GM19328 (cell line): ENCODE measurements around the gene TNNI3K.

Source experiments
- ATAC-seq: cut with Tn5 transposase; IDR thresholded peaks from one replicate; pipeline ENCODE4 v1.9.1; 2021; ENCODE audit warnings: mild to moderate bottlenecking, moderate library complexity; ENCODE audit not compliant: unreplicated experiment

Gene TNNI3K

DNA sequence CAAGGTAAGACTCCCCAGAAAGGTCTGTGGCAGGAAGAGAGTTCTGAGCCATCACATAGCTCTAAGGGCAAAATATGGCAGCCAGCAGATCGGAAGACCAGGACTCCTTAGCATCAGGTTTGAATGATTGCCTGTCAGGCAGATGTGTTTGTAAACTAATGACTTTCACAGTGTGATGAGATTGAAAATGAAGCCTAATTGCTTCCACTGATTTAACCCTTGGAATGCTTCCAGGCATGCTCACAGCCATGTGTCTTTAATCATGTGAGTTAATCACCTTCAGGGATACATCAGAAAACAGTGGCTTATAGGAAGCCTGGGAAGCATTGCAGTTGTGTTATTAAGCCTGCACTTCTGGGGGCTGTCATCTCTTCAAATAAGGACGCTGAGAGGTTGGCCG, 194.4 kb downstream of the TNNI3K start:
- no peak for ATAC-seq

DNA sequence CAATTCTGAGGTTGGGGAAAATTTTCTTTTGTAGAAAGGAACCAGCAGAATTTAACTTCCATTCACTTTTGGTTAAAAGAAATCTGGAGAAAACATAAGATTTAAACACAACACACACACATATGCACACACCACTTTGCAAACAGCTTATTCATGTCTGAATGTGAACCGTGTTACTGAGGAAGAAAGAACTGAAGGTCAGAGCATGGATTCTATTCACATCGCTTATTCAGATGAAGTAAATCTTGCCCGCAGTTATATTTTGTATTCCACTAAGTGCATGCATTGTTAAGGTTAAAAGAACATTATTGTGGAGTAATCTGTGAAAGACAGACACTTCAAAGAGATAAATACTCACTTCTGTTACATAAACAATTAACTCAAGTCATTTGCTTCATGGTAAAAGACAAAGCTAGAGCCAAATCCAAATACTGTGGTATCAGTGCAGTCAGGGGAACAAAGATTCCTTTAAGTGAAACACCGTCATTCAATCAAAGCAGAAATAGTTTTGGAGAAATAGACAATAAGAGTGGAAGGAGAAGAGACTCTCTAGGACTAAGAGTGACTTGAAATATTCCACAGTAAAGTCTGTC, 195.3 kb downstream of the TNNI3K start:
- ATAC-seq, result no peak

DNA sequence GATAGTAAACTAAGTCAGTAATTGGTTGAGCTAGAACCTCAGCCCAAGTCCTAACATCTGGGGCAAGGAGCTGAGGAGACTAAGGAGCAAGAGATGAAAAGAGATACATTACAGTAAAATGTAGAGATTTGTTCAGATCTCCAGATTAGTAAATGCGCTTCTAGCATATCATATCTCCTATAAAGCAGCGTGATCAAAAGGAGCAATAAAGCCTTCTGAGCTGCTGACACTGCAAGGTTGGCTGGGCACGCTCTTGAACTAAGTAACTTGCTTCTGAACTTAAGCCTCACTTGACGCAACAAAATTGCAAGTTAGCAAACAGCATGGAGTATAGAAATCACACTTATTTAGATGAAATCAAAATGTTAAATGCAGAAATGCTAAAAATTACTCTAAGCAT, 196.3 kb downstream of the TNNI3K start:
- ATAC-seq, result no peak

DNA sequence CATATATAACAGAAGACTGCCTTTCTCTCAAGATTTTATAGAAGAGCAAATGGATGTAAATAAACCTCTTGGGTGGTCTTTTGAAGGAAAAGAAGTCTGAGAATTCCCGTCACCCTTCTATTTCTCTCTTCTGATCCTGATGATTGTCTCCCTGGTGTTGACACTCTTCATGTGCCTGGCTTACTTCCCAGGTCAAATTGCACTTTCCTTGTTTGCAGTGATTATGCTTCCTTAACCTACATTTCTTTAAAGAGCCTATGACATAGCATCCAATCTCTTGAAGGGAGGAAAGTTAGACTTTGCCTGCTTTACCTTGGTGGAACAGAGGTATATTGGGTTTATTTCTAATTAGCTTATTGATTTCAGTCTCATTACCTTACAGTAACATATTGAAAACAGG, 197.1 kb downstream of the TNNI3K start:
- ATAC-seq, result no peak

DNA sequence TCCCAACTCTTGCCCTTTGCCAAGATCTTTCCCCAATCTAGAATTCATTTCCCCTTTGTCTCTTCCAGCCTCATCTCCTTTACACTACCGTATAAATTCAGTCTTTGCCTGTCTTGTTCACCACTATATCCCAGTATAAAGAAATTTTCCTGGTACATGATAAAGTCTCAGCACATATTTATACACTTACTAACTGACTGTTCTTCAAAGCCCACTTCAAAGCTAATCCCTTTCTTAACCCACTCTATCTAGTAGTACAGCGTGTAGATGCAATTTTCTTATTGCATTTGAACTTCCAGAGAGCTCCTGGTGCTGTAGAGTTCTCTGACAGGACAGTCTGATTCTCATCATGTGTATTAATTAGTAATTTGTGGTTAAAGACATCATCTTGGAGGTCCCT, 199.1 kb downstream of the TNNI3K start:
- ATAC-seq, result no peak

DNA sequence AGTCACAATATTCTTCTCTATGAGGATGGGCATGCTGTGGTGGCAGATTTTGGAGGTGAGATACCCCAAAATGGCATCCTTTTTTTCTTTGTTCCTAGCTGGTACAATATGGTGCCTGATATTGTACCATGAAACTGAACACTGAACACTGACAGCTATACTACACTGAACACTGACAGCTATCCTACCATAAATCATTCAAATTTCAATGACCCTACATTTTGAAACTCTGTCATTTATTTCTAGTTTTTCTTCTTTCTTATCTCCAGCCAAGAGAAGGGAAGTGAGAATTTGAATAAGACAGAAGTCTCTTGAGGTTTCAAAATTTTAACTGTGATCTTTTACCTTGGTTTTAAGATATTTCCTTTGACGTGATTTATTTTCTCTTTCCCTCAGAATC, 200.9 kb downstream of the TNNI3K start:
- ATAC-seq, result no peak

DNA sequence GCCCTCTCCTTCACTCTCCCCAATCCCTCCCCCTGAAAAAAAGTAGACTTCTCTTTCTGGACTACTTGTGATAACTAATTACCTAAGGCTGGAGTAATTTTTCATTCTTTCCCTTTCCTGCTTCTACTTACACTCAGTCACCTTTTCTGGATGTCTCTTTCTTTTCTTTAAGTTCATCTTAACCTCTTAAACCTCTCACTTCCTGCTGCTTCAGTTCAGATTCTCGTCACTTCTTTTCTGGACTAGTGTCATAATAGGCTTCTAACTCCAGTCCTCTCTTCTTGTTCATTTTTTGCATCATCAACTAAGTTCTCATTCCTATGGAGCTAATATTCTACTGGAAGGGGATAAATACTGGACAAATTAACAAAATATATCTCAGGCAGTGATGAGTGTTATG, 201.8 kb downstream of the TNNI3K start:
- no peak for ATAC-seq

DNA sequence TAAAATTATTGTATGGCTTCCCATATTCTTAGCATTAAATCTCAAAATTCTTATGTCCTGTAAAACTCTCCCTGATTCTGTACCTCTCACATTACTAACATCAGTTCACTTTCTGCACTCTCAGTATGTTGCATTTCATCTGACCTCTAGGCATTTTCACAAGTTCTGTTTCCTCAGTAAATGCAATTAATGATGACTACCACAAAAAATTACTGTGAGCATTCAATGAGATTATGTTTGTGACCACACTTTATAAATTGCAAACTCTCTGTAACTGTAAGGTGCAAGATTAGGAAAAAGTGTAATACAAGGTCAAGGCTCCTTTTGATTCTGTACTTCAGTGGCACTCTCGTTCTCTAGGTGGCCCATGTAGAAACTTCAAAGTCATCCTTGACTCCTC, 216.8 kb downstream of the TNNI3K start:
- no peak for ATAC-seq

DNA sequence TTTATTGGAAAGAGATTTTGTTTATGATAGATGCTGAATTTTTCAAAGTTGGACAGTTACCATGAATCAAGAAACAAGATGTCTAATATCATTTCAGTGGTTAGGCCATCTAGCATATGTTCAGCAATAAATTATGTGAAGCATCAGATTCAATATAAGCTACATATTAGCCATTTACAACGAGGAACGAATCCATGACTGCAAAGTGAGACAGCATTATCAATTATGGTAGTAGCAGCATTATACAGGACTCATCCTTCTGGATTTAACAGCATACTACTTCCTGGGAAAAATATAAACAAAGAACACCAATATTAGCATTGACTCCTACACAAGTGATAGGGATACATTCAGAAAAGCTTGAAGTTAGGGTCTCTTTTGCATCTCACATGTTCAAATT, 218.1 kb downstream of the TNNI3K start:
- no peak for ATAC-seq

DNA sequence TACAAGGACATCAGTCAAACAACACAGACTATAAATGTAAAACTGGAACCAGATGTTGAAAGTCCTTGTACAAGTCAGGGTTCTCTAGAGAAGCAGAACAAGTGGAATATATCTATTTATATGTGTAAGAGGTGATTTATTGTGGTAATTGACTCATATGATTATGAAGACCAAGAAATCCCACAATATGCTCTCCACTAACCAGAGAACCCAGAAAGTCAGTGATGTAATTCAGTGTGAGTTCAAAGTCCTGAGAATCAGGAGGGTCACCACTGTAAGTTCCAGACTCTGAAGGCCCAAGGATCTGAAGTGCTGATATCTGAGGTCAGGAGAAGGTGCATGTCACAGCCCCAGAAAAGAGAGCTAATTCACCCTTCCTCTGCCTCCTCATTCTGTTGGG, 220.2 kb downstream of the TNNI3K start:
- no peak for ATAC-seq

DNA sequence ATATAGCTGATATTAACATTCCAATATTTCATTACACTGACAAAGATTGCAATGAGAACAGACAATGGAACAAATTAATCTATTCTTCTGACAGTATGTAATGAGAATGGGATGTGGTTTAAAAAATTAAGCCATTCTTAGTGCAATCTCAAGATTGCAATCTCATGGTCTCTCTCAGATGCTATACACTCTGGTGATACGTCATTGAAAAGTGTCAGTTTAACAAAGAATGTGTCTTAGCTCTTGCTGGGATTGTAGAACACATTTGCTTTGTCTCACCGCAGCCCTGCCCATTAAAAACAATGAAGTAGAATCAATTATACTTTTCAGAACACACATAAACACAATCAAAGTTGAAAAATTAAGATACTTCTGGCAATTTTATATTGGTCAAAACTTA, 222.1 kb downstream of the TNNI3K start:
- ATAC-seq, result no peak

DNA sequence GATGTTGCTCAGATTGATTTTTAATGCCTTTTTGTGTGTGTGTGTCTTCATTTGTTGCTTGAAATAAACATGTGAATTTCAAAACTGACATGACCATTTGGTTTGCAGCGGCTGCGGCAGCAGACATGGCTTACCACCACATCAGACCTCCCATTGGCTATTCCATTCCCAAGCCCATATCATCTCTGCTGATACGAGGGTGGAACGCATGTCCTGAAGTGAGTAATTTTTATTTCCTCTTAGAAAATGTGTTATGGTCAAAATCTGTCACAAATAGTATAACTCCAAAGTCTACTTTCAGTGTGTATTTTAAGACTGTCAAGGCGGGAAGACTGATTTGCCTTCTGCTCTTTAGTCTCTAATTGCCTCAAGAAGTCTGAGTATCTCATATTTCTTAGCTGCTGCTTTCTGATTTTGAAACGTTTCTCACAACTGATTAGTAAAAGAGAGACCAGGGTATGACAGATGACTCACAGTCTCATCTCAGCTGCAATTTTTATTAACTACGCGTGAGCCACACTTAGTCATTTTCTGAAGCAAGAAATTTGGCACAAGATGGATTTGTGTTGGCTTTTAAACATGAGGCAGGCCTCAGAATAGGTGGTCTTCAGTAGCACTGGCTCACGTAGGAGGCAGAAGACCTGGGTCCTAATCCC, 228.3 kb downstream of the TNNI3K start:
- no peak for ATAC-seq

DNA sequence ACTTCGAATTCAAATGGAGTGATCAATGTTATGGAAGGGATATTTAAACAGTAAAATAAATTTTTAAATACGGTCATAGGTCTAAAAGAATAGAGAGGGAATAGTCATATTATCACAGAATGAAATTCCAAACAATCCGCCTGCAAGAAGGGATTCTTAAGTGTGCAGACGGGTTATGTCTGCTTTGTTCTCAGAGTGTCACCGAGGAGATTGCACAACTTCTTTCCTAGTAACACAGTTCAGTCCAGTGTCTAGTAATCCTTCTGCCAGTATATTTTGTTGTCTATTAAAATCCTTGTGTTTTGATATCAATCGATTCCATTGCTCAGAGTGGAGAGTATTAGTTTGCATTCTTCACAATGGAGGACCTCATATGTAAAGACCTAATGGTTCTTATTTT, 228.8 kb downstream of the TNNI3K start:
- ATAC-seq, result no peak

DNA sequence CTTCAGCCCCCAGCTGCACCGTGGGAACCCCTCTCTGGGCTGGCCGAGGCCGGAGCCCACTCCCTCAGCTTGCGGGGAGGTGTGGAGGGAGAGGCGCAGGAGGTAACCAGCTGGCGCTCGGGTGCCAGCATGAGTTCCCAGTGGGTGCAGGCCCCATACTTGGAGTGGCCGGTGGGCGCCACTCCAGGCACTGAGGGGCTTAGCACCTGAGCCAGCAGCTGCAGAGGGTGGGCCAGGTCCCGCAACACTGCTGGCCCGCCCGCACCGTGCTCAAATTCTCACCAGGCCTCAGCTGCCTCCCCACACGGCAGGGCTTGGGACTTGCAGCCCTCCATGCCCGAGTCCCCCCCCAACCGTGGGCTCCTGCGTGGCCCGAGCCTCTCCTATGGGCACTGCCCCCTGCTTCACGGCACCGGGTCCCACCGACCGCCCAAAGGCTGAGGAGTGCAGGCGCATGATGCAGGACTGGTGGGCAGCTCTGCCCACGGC, 230.1 kb downstream of the TNNI3K start:
- no peak for ATAC-seq

DNA sequence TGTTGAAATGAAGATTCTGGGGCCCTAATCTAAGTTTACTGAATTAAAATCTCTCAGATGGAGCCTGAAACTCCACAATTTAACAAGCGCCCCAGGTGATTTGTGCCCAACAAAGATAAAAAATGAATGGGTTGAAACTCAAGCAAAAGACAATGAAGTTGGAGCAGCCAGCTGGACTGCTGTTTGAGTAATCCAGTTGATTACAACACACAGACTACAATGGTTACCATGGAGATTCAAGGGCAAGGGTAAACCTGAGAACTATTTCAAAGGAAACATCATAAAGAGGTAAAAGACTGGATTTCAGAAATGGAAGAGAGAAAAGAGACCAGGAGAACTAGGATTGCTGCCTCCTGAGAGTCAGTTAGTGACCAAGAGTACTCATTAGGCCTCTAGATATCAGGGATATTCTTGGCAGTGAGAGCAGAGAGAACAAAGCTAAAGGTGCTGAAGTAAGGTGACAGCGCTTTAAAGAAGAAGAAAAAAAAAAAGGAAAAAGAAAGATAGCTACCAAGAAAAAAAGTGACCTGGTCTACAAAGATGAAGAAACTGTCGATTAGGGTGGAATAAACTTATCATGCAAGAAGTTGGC, 232.7 kb downstream of the TNNI3K start:
- ATAC-seq, result no peak

DNA sequence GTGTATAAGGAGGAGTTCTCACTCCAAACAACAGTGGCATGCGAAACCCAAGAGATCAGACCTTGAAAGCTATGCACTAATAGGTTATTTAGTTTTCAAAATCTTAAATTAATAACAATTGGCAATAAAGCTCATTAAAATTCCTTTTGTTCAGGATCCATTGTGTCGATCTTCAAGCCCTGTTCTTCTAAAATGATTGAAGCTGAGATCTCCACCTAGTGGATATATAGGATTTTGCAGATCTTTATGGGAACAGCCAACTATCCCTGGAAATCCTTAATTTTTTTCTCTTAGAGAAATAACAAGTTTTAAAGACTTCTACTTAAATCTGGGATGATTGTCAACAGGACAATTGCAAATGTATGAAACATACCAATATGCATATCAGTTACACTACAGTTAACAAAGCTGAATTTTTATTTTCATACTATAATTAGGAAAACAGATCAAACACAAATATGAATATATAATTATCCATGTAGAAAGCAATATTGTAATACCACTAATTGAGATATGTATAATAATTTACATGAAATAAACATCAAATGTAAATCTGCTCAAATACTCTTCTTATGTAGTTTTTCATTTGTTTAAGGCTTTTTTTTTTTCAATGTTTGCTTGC, 233.9 kb downstream of the TNNI3K start:
- ATAC-seq, result no peak

DNA sequence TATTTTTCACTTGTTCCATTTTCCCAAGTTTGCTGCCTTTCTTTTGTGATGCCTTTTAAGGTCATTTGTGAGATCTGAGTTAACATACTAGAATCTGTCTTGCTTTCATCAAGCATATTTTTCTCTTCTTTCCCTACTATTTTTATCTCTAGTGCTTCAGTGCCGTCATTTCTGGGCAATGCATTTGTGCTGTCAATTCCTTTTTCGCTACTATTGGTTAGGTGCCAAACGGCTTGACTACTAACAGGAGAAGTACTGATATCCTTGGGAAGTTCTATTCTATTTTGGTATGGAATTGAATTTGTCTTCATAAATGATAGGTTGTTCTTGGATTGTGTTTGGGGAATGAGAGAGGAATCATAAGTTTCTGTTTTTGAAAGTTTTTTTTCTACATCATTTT, 235.1 kb downstream of the TNNI3K start:
- no peak for ATAC-seq

DNA sequence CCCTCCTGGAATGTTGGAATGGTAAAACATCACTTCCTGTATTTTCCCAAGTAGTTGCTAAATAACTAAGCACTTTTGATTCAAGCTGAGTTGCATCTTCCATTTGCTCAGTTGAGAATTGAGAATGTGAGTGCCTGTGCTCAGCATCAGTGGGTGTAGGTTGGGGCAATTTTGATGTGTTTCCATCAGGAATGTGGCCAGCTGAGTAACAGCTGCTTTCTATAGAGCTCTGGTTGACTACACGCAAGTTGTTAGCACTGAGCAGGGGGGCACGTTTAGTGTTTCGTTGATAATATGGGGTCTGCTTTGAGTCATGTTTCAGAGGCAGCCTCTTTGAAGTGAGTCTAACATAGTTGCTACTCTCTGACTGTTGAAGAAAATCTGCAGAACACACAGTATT, 235.7 kb downstream of the TNNI3K start:
- no peak for ATAC-seq

DNA sequence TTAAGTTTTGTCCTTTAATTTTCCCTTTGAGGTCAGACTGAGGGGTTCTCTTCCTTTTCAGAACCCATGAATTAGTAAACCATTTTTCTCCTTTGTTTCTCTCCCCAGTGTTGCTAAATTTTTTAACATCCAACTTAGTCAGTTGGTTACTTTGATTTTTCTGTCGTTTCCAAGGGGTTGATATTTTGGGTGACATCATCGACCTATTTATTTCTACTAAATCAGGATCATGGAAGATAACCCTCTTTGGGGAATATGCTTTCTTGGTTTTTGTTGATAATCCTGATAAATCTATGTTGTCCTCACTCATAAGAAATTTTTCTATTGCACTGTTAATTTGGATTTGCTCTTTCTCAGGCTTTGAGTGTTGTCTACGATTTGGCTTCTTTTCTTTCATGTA, 236.3 kb downstream of the TNNI3K start:
- ATAC-seq, result no peak

DNA sequence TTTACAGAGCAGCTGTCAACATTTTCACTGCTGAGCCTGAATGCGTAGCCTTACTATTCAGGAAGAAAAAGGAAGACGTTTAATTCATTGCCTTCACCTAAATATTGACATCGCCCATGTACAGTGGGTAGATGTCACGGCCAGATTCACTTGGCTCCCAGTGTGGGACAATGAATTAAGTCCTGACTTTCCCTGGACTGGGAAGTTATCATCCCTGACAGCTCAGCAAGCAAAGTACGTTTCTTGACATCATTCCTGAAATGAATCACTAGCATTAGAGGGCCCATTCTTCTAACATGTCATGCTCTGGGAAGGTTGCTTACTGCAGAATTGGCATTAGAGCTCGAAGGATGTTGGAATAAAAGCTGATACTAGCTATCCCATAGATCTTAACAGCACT, 239.4 kb downstream of the TNNI3K start:
- ATAC-seq, result no peak

DNA sequence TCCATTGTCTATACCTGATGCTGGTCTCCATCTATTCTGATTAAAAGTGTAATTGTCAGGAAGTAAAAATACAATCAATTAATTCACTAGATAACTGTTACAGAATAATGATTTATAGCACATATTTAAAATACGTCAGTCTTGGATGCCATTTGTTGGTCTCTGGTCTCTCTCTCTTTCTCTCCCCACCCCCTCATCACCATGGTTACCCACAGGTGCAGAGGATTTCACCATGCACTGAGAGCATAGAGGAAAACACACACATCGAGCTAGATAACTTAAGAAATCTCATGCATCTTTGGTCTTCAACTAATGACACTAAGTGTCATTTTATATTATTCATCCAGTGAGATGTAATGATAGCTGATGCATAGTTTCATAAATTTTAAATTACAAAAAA, 243.8 kb downstream of the TNNI3K start:
- ATAC-seq, result no peak

DNA sequence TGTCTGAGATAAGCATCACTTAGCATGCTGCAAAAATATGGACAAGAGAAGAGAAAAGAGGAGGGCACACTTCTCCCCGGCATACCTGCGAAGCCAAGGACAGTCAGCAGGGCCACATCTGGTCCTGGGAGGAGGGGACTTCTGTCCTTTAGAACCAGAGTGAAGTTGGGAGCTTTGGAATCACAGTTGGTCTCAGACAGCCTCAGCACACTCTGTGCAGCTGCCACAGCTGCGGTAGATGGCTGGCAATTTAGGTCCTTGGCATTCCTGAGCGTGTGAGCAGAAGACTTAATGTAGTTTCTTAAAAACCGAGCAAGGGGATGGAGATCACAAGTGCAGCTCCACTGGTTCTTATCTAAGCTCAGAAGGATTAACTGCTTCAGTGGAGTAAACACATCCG, 244.9 kb downstream of the TNNI3K start:
- ATAC-seq, result no peak
